ENCODE data around the gene NR1I2.

- TF ChIP-seq POLR2AphosphoS5 (IDR thresholded peaks at IDR 0.05; ENCODE audit: borderline replicate concordance, low read depth, low read length) (no peak), EZH2 (IDR thresholded peaks at IDR 0.05) (no peak), FOXP2 (optimal IDR thresholded peaks at IDR 0.05; ENCODE audit: control extremely low read depth, extremely low read length, insufficient read depth) (no peak)
Measured at GRCh38 chr3:119796368-119796767, 14.5 kb downstream of the NR1I2 start.
